HCT116 (cell line): ENCODE data around the gene AUTS2. TPM values are rescaled to one million over a fixed set of nuclear protein-coding genes. Genes with fewer than 3 reads are reported as not detected.

Experiments
- ATAC-seq: fragments of 200-7000 bp; cut with Tn5 transposase; 2 replicates; pipeline ENCODE4 v1.9.1; 2020; ENCODE audit warnings: mild to moderate bottlenecking, moderate library complexity
- BruUV-seq: library from RNA; stranded (reverse); fragments of 400-500 nt; replicated peaks from 2 replicates; lab custom pipeline; 2021; lab: Mats Ljungman, UMichigan
- CTCF ChIA-PET: fragments of 300-600 bp; sonication (Branson Sonifier 250); formaldehyde crosslinking; loops from one replicate; lab custom pipeline; 2021; ENCODE audit warnings: antibody characterized with exemption; lab: Charles Lee
- POLR2A ChIA-PET: fragments of 300-600, 350-600 bp; sonication (Branson Sonifier 250); formaldehyde crosslinking; loops from one replicate; lab custom pipeline; 2021; ENCODE audit warnings: antibody characterized with exemption; lab: Charles Lee
- RAD21 ChIA-PET, 2 experiments: fragments of 300-600 bp; sonication (Branson Sonifier 250); formaldehyde crosslinking; loops; one replicate each; lab custom pipeline; 2023; ENCODE audit warnings: low total read pairs in 2 of 2; ENCODE audit not compliant: uncharacterized antibody in 2 of 2, unreplicated experiment in 2 of 2, low non-redundant PET in 1 of 2; lab: Charles Lee
- DNase-seq: peaks from one replicate; pipeline ENCODE4 v3.0.0-alpha.2; 2010; ENCODE audit warnings: low read depth, low spot score
- H2AFZ ChIP-seq: fragments of 200-600 bp; shearing (Covaris generic), sonication (generic); 2 replicates; pipeline ENCODE4 v1.6.1; 2017; ENCODE audit warnings: low read depth, mixed run types, mixed read lengths, antibody characterized with exemption, low read length; ENCODE audit not compliant: poor library complexity, severe bottlenecking
- H3K27ac ChIP-seq: 2 replicates; pipeline ENCODE4 v1.5.1; 2012; ENCODE audit warnings: low read depth, low read length
- H3K27me3 ChIP-seq: fragments of 200-600 bp; sonication (generic); 2 replicates; pipeline ENCODE4 v1.6.1; 2016; ENCODE audit warnings: mixed run types, low read length, mixed read lengths; ENCODE audit not compliant: insufficient read depth
- H3K36me3 ChIP-seq, 2 experiments: fragments of 200-500 bp in 1 of 2; fragments of 200-600 bp in 1 of 2; sonication (Bioruptor generic) in 1 of 2; sonication (generic) in 1 of 2; 2 replicates each; pipeline versions ENCODE4 v1.5.1 to v1.6.1; 2014 to 2016; ENCODE audit warnings: low read length in 2 of 2, inconsistent platforms in 1 of 2, mixed read lengths in 1 of 2, mixed run types in 1 of 2; ENCODE audit not compliant: insufficient read depth in 2 of 2, control insufficient read depth in 1 of 2
- H3K4me1 ChIP-seq, 2 experiments: fragments of 200-600 bp in 1 of 2; sonication (generic) in 1 of 2; 2 replicates each; pipeline versions ENCODE4 v1.5.1 to v1.6.1; 2012 to 2017; ENCODE audit warnings: low read length in 2 of 2, inconsistent platforms in 1 of 2, mild to moderate bottlenecking in 1 of 2, mixed read lengths in 1 of 2, mixed run types in 1 of 2, moderate library complexity in 1 of 2; ENCODE audit not compliant: insufficient read depth in 2 of 2, control insufficient read depth in 1 of 2
- H3K4me2 ChIP-seq: fragments of 200-600 bp; sonication (generic); 2 replicates; pipeline ENCODE4 v1.6.1; 2017; ENCODE audit warnings: mixed run types, low read length, mixed read lengths
- H3K4me3 ChIP-seq, 2 experiments: fragments of 200-600 bp in 1 of 2; sonication (generic) in 1 of 2; replicated peaks in 1 of 2; 2 replicates each; pipeline ENCODE4 v1.5.1; 2011 to 2016; ENCODE audit warnings: low read length in 2 of 2, control low read depth in 1 of 2, low read depth in 1 of 2, mild to moderate bottlenecking in 1 of 2, mixed read lengths in 1 of 2, mixed run types in 1 of 2
- H3K79me2 ChIP-seq: fragments of 200-600 bp; sonication (generic); 2 replicates; pipeline ENCODE4 v1.6.1; 2017; ENCODE audit warnings: mild to moderate bottlenecking, mixed run types, low read length, moderate library complexity, mixed read lengths; ENCODE audit not compliant: insufficient read depth
- H3K9ac ChIP-seq: fragments of 200-600 bp; sonication (generic); 2 replicates; pipeline ENCODE4 v1.6.1; 2016; ENCODE audit warnings: low read length, mixed read lengths
- H3K9me2 ChIP-seq: fragments of 200-600 bp; sonication (generic), shearing (Covaris generic); 2 replicates; pipeline ENCODE4 v1.6.1; 2017; ENCODE audit warnings: mixed run types, mild to moderate bottlenecking, moderate library complexity; ENCODE audit not compliant: insufficient read depth
- H3K9me3 ChIP-seq, 2 experiments: fragments of 200-500 bp in 1 of 2; fragments of 200-600 bp in 1 of 2; sonication (Bioruptor generic) in 1 of 2; sonication (generic) in 1 of 2; 2 replicates each; pipeline ENCODE4 v1.6.1; 2014 to 2017; ENCODE audit warnings: low read length in 2 of 2, mixed read lengths in 2 of 2, inconsistent platforms in 1 of 2, low read depth in 1 of 2, mild to moderate bottlenecking in 1 of 2, mixed run types in 1 of 2, moderate library complexity in 1 of 2; ENCODE audit not compliant: control insufficient read depth in 1 of 2, insufficient read depth in 1 of 2
- H4K20me1 ChIP-seq: fragments of 200-600 bp; sonication (generic), shearing (Covaris generic); 2 replicates; pipeline ENCODE4 v1.6.1; 2017; ENCODE audit warnings: mixed run types, mild to moderate bottlenecking, moderate library complexity; ENCODE audit not compliant: insufficient read depth
- CBX3 ChIP-seq: IDR thresholded peaks from 2 replicates; pipeline ENCODE4 v1.6.1; 2012; ENCODE audit warnings: low read depth
- CEBPB ChIP-seq: IDR thresholded peaks from 2 replicates; pipeline ENCODE4 v1.6.1; 2012; ENCODE audit warnings: low read depth
- ELF1 ChIP-seq: IDR thresholded peaks from 2 replicates; pipeline ENCODE4 v1.6.1; 2012; ENCODE audit warnings: low read depth, borderline replicate concordance
- EZH2 ChIP-seq: fragments of 200-600 bp; sonication (generic); IDR thresholded peaks from 2 replicates; pipeline ENCODE4 v1.6.1; 2017; ENCODE audit warnings: antibody characterized with exemption, mixed run types
- FOSL1 ChIP-seq: IDR thresholded peaks from 2 replicates; pipeline ENCODE4 v1.6.1; 2012; ENCODE audit warnings: low read depth
- JUND ChIP-seq: IDR thresholded peaks from 2 replicates; pipeline ENCODE4 v1.6.1; 2012
- POLR2A ChIP-seq: IDR thresholded peaks from 2 replicates; pipeline ENCODE4 v1.7.0; 2011; ENCODE audit warnings: borderline replicate concordance; ENCODE audit not compliant: insufficient read depth, insufficient read length; ENCODE audit errors: extremely low read depth
- POLR2AphosphoS5 ChIP-seq: IDR thresholded peaks from 2 replicates; pipeline ENCODE4 v1.6.1; 2011; ENCODE audit warnings: mild to moderate bottlenecking, low read depth, low read length, moderate library complexity
- SP1 ChIP-seq: IDR thresholded peaks from 2 replicates; pipeline ENCODE4 v1.6.1; 2012; ENCODE audit warnings: low read depth
- TCF7L2 ChIP-seq: IDR thresholded peaks from 2 replicates; pipeline ENCODE4 v1.7.0; 2011; ENCODE audit warnings: borderline replicate concordance, inconsistent platforms; ENCODE audit not compliant: insufficient read depth, insufficient read length; ENCODE audit errors: extremely low read depth
- YY1 ChIP-seq: IDR thresholded peaks from 2 replicates; pipeline ENCODE4 v1.6.1; 2011; ENCODE audit warnings: low read length, low read depth, moderate library complexity, mild to moderate bottlenecking; ENCODE audit not compliant: insufficient replicate concordance; ENCODE audit errors: extremely low read depth
- ZFX ChIP-seq: fragments of 450-650 bp; IDR thresholded peaks from 2 replicates; pipeline ENCODE4 v1.6.1; 2017
- ZNF274 ChIP-seq: fragments of 200-500 bp; sonication (Bioruptor generic); IDR thresholded peaks from 2 replicates; pipeline ENCODE4 v1.6.1; 2014; ENCODE audit warnings: mild to moderate bottlenecking, low read depth, low read length, inconsistent platforms
- intact Hi-C: fragments of 100-400 bp; cut with micrococcal nuclease; formaldehyde crosslinking; loops from 2 replicates; pipeline ENCODE4 v1.10.0; 2022
- total RNA-seq: library from RNA; stranded (reverse); gene quantifications from one replicate; pipeline ENCODE4 v1.2.1, GENCODE V29; 2021; ENCODE audit not compliant: unreplicated experiment
- TF ChIP-seq, protein P1 (sequence below): IDR thresholded peaks from 2 replicates; pipeline ENCODE4 v1.6.1; 2011; ENCODE audit warnings: mild to moderate bottlenecking, low read length, moderate library complexity; ENCODE audit not compliant: insufficient replicate concordance; ENCODE audit errors: extremely low read depth
- TF ChIP-seq, protein P2 (sequence below), 3 experiments: fragments of 200-600 bp in 1 of 3; sonication (generic) in 1 of 3; IDR thresholded peaks in 2 of 3; conservative IDR thresholded peaks in 1 of 3; 2 replicates each; pipeline ENCODE4 v1.5.1; 2012 to 2017; ENCODE audit warnings: low read depth in 2 of 3, low read length in 2 of 3, antibody characterized with exemption in 1 of 3, borderline replicate concordance in 1 of 3, control low read depth in 1 of 3, mild to moderate bottlenecking in 1 of 3, mixed read lengths in 1 of 3, mixed run types in 1 of 3, moderate library complexity in 1 of 3; ENCODE audit not compliant: insufficient read depth in 1 of 3
- TF ChIP-seq, protein P3 (sequence below): IDR thresholded peaks from 2 replicates; pipeline ENCODE4 v1.6.1; 2012; ENCODE audit warnings: low read depth
- TF ChIP-seq, protein P4 (sequence below): IDR thresholded peaks from 2 replicates; pipeline ENCODE4 v1.6.1; 2012
- TF ChIP-seq, protein P5 (sequence below): IDR thresholded peaks from 2 replicates; pipeline ENCODE4 v1.6.1; 2012

The AUTS2 gene
- total RNA-seq, 1 experiment from 2014 or later: 0.93 TPM

DNA sequence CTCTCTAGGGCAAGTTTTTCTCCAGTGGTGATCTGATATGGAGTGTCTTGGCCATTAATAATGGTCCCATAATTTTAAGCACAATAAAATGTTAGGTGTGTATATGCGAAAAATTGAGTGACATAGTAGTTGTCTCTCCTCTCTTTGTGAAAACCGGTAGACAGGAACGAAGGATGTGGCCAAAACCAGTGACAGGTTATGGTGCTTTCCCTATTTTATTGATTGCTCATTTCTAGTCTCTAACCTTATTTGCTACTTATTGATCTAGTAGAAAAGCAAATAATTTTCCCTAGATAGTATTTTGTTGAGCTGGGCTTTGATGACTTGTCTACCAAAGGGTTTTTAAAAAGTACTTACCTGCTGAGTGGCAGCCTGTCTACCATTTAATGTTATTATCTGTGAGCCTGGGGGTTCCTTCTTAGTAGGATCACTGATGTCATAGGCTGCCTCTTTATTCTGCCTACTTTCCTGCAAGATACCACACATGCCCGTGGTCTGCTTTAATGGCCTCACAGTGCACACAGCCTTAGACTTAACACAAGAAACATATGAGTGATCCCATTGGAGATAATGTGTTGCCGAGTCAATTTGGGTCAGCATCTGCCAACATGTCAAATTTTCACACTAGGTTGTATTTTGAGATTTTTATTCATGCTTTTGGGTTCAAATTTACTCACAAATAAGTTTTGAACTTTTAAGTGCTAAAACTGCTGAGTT is 100.0 kb downstream of the AUTS2 start:
- ChIA-PET CTCF (no interaction called here), POLR2A (no interaction called here), RAD21 (no interaction called here)
- no peak for DNase-seq
- H2AFZ ChIP-seq: no peak overlapping the region
- no peak overlapping the region for H3K4me3 ChIP-seq
- H3K9me3 ChIP-seq: peaks cover 5 to 37% of the 10 kb centered on the region in 2 experiments; a peak in 2 of 4 replicates
- H3K27ac ChIP-seq: no peak overlapping the region
- no peaks in the 10 kb centered on the region for H3K9me2 ChIP-seq
- H3K9ac ChIP-seq: no peak overlapping the region
- H3K4me2 ChIP-seq: no peak overlapping the region
- no peaks in the 10 kb centered on the region for H3K36me3 ChIP-seq
- intact Hi-C loops: no loop called here
- H3K4me1 ChIP-seq: no peaks in the 10 kb centered on the region
- no TSS peak for BruUV-seq
- no peaks in the 10 kb centered on the region for H4K20me1 ChIP-seq
- ATAC-seq: no peak
- H3K27me3 ChIP-seq: no peaks in the 10 kb centered on the region
- TF ChIP-seq CEBPB (no peak), SP1 (no peak), YY1 (no peak), ZNF274 (no peak), POLR2AphosphoS5 (no peak), POLR2A (no peak), CBX3 (no peak), EZH2 (no peak), JUND (no peak), ELF1 (no peak), TCF7L2 (no peak), FOSL1 (no peak), ZFX (no peak)
- TF ChIP-seq, protein P1, sequence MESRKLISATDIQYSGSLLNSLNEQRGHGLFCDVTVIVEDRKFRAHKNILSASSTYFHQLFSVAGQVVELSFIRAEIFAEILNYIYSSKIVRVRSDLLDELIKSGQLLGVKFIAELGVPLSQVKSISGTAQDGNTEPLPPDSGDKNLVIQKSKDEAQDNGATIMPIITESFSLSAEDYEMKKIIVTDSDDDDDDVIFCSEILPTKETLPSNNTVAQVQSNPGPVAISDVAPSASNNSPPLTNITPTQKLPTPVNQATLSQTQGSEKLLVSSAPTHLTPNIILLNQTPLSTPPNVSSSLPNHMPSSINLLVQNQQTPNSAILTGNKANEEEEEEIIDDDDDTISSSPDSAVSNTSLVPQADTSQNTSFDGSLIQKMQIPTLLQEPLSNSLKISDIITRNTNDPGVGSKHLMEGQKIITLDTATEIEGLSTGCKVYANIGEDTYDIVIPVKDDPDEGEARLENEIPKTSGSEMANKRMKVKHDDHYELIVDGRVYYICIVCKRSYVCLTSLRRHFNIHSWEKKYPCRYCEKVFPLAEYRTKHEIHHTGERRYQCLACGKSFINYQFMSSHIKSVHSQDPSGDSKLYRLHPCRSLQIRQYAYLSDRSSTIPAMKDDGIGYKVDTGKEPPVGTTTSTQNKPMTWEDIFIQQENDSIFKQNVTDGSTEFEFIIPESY: no peak
- TF ChIP-seq, protein P2, sequence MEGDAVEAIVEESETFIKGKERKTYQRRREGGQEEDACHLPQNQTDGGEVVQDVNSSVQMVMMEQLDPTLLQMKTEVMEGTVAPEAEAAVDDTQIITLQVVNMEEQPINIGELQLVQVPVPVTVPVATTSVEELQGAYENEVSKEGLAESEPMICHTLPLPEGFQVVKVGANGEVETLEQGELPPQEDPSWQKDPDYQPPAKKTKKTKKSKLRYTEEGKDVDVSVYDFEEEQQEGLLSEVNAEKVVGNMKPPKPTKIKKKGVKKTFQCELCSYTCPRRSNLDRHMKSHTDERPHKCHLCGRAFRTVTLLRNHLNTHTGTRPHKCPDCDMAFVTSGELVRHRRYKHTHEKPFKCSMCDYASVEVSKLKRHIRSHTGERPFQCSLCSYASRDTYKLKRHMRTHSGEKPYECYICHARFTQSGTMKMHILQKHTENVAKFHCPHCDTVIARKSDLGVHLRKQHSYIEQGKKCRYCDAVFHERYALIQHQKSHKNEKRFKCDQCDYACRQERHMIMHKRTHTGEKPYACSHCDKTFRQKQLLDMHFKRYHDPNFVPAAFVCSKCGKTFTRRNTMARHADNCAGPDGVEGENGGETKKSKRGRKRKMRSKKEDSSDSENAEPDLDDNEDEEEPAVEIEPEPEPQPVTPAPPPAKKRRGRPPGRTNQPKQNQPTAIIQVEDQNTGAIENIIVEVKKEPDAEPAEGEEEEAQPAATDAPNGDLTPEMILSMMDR (IDR thresholded peaks at IDR 0.05 in 2 of 3, conservative IDR thresholded peaks at IDR 0.05 in 1 of 3; ENCODE audit: borderline replicate concordance in 1 of 3, insufficient read depth in 1 of 3, low read depth in 2 of 3, low read length in 2 of 3): no peak
- TF ChIP-seq, protein P3, sequence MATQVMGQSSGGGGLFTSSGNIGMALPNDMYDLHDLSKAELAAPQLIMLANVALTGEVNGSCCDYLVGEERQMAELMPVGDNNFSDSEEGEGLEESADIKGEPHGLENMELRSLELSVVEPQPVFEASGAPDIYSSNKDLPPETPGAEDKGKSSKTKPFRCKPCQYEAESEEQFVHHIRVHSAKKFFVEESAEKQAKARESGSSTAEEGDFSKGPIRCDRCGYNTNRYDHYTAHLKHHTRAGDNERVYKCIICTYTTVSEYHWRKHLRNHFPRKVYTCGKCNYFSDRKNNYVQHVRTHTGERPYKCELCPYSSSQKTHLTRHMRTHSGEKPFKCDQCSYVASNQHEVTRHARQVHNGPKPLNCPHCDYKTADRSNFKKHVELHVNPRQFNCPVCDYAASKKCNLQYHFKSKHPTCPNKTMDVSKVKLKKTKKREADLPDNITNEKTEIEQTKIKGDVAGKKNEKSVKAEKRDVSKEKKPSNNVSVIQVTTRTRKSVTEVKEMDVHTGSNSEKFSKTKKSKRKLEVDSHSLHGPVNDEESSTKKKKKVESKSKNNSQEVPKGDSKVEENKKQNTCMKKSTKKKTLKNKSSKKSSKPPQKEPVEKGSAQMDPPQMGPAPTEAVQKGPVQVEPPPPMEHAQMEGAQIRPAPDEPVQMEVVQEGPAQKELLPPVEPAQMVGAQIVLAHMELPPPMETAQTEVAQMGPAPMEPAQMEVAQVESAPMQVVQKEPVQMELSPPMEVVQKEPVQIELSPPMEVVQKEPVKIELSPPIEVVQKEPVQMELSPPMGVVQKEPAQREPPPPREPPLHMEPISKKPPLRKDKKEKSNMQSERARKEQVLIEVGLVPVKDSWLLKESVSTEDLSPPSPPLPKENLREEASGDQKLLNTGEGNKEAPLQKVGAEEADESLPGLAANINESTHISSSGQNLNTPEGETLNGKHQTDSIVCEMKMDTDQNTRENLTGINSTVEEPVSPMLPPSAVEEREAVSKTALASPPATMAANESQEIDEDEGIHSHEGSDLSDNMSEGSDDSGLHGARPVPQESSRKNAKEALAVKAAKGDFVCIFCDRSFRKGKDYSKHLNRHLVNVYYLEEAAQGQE: no peak
- TF ChIP-seq, protein P4, sequence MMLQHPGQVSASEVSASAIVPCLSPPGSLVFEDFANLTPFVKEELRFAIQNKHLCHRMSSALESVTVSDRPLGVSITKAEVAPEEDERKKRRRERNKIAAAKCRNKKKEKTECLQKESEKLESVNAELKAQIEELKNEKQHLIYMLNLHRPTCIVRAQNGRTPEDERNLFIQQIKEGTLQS: no peak
- TF ChIP-seq, protein P5, sequence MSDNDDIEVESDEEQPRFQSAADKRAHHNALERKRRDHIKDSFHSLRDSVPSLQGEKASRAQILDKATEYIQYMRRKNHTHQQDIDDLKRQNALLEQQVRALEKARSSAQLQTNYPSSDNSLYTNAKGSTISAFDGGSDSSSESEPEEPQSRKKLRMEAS: no peak
- no peaks in the 10 kb centered on the region for H3K79me2 ChIP-seq
